ENCODE results near the gene PHAX.
"Not testable (repeated sequence)": the region's sequence is repeated elsewhere in the genome, so short reads cannot be mapped to it uniquely, and the experiment has no call there.

PHAX gene

GRCh38 chr5:126659805-126660482 is 59.2 kb downstream of the PHAX start:
- no peak for DNase-seq

GRCh38 chr5:126664586-126664985 is 63.8 kb downstream of the PHAX start:
- DNase-seq, result no peak

- not testable (repeated sequence) for DNase-seq
Measured at GRCh38 chr5:126670109-126670508, 69.4 kb downstream of the PHAX start.

- not testable (repeated sequence) for DNase-seq
Measured at GRCh38 chr5:126671681-126672080, 70.9 kb downstream of the PHAX start.

GRCh38 chr5:126673477-126673876 is 72.7 kb downstream of the PHAX start:
- DNase-seq, result no peak

- no peak for DNase-seq
Measured at GRCh38 chr5:126674145-126674544, 73.4 kb downstream of the PHAX start.

GRCh38 chr5:126675338-126675737 is 74.6 kb downstream of the PHAX start:
- no peak for DNase-seq

- peak; percentile 22 to 32 for DNase-seq
Measured at GRCh38 chr5:126676195-126676624, 75.5 kb downstream of the PHAX start.
